HG03159 (cell line): ENCODE results near the gene TMEM242.

ENCODE experiments used
- ATAC-seq: cut with Tn5 transposase; IDR thresholded peaks from one replicate; pipeline ENCODE4 v1.9.1; 2021; ENCODE audit warnings: mild to moderate bottlenecking, moderate library complexity; ENCODE audit not compliant: unreplicated experiment

The TMEM242 gene

GRCh38 chr6:157255079-157255478 is 68.2 kb downstream of the TMEM242 start:
- no peak for ATAC-seq

DNA sequence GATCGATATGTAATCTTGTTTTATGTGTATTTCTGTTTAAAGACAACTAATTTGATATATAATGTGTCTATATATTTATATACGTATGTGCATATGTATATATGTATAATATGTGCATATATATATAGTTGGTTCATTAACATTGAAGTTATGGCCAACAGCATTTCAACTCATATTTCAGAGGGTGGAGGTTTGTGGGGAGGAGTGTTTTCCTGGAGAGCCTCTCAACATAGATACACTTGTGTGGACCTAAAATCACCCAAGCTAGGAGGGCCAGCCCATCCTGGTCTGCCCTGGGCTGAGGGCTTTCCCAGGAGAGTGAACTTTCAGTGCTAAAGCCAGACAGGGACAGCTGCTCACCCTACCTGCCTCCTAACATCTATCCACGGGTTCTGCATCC is 68.8 kb downstream of the TMEM242 start:
- ATAC-seq: no peak

GRCh38 chr6:157253699-157254098 is 69.6 kb downstream of the TMEM242 start:
- no peak for ATAC-seq

- ATAC-seq: no peak
These were observed 70.3 kb downstream of the TMEM242 start for GRCh38 chr6:157253017-157253416.

- no peak for ATAC-seq
These were observed 71.6 kb downstream of the TMEM242 start for GRCh38 chr6:157251586-157252247.

DNA sequence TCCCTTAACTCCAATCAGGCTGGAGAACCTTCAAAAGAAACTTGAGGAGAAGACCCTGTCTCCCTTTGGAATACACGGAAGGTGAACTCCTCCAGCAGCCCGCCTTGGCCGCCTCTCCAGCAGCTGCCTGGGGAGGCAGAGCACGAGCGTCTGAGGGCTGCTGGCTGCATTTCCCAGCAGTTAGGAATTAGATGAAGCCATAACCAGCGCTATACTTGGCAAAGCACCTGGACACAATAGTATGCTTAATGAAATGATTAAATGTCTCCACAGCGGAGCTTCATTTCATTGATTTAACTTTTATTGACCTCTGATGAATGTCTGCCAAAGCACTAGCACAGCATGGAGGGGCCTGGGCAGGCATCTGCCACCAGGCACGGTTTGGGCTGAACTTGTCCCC is 73.5 kb downstream of the TMEM242 start:
- no peak for ATAC-seq

DNA sequence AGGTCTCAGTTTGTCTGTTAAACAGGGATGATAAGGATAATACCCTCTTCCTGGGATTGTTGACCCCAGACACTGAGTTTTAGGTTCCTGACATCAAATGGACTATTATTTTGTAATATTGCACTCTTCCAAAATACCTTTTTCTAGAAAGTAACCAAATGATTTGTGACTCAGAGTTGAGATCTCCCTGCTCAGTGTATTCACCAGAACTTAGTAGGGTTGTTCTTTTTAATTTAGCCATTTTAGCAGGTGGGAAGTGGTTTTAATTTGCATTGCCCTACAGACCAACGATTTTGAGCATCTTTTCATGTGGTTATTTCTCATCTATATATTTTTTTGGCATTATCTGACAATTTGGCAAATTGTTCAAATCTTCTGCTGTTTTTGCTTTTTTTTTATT is 75.1 kb downstream of the TMEM242 start:
- ATAC-seq: no peak

DNA sequence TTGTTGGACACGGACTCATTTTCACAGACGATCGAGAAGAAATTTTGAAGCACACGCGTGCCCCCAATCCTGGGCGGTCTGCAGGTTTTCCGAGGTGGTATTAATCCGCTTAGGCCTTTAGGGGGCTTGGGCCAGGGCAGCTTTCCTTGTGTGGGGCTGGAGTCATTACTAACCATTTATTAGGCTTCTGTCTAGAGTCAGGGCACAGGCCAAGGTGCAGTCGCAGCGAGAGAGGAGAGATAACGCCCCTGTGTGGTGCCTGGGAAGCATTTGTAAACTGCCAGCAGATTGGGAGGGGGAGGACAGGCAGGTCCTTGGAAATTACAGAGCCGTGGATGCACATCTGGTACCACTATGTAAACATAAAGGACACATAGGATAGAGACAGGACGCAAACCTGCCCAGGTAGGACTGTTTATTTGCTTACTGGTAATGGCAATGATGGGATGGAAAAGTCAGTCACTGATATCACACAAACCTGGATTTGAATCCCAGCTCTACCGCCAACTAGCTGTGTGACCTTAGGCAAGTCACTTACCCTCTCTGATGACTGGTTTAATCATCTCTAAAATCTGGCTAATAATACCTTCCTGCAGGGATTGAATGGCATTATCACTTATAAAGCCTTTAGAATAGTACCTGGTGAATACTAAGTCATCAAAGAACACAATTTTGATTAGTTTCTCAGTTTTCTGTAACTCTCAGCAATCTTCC is 76.4 kb downstream of the TMEM242 start:
- ATAC-seq: no peak

DNA sequence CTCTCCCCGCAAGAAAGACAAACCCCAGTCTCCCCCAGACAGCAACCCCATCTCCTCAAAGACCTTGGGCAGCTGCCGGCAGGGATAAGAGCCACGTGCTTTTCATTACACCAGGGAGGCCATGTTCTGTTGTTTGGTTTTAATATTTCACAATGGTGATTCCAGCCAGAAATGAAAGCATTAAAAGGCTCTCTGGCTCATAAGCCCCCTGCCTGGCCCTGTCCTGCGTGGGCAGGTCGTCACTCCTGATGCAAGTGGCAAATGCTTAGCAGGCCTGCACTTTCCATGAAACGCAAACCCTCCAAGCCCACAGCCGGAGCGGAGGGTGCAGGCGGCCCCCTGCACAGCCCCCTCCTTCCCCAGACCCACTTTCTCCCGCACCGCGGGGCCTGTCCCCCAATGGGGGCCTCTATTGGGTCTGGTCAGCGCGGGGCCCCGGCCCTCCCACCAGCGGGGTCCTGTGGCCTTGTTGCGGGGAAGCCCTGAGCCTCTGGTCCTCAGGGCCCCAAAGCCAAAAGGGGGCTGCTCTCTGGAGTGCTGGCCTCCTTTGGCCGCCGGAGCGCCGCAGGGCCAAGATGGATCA is 77.2 kb downstream of the TMEM242 start:
- no peak for ATAC-seq

GRCh38 chr6:157245436-157245835 is 77.9 kb downstream of the TMEM242 start:
- no peak for ATAC-seq

- ATAC-seq: no peak
These were observed 78.5 kb downstream of the TMEM242 start for GRCh38 chr6:157244780-157245179.

DNA sequence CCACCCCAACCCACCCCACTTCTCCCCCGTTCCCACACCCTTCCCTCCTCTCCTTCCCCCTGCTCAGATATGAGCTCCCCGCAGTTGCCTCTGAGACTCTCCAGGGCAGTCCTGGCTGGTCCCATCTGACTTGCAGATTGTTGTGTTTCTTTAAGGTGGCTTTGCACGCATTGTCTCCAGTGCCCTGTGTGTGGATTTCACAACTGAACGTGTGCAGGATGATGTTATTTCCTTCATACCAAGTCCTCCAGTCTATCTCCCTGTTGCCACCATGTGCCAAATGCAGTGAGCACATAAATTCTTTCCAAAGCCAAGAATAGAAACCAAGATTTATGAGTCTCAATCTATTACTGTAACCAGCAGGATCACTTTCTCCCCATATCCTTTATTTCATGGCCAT is 79.1 kb downstream of the TMEM242 start:
- no peak for ATAC-seq

DNA sequence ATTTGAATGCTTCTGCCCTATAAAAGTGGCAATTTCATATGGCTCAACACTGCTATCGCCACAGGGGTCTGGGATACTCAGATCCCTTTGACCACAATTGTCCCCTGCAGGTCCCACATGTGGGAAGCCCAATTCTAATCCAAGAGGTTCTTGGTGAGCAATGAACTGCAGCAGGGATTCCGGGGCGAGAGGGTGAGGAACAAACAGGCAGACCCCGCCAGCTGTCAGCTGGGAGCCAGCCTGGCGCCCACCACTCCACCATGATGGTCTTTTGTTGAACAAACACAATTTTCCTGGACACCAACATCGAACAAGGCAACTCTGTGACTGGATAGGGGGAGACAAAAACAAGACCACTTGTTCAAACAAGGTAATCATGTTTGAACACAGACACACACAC is 80.5 kb downstream of the TMEM242 start:
- no peak for ATAC-seq

DNA sequence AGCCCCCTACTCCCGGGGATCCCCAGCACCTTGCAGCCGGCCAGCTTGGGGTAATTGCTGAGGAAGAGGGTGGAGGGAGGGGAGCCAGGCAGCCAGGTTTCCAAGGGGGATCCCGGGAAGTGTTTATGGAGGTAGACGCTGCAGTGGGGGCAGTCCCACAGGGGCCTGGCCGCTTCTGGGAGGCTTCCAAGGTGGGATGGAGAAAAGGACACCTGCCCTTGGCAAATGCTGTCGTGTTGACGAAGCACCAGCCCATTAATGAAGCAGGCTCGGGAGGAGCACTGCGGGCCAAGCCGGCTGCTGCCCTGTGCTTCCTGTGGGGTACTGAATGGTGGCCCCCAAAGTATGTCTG is 82.4 kb downstream of the TMEM242 start:
- no peak for ATAC-seq

DNA sequence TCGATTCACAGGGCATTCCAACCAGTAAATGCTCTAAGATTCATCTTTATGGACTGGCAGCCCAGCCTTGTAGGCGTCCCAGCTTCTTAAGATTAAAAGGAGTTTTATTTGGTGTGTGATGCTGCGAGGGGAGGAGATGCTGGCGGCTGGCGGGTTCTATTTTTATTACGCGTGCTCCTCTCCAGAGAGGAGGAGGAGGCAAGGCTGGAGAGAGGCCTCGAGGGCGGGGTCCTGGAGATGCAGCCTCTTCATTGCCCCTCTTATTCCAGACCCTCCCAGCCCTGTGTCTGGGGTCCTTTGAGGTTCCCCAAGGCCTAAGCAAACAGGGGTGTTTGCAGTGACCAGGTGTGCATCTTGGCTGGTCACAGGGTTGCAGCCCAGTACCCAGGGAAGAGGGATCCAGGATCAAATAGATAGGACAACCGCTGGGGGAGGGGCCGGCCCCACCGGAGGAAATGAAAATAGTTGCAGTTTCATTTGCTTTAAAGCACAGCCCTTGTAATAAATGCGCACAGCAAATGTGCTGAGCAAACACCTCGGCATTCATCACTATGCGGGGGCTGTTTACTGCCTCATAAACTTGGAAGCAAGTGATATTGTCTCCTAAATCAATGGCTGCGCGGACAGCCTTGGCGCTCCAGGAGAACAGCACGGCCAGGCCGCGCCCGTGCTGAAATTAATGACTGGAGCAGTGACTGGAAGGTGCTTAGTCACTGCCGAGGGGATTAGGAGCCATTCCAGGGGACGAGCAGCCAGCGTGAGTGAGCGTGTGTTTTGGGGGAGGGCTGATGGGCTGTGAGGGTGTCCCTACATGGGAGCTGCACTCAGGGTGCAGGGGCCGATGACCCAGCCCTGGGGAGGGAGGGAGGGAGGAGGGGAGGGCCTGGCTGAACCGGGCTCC is 83.0 kb downstream of the TMEM242 start:
- no peak for ATAC-seq

DNA sequence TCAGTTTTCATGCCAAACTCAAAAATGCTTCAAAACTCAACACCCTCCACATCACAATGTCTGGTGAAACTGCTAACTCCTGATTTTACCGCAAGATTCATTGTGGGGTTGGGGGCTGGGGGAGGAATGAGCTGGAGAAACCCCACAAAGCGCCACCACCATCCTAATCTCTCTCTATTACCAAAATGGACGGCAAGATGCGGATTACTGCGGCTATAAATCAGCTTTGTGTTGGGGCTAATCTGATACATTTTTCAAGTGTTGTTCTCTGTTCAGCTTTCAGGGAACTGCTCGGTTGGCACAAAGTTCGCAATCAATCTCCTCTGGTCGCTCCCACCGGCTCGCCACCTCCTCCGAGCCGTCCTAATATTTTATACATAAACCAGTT is 83.7 kb downstream of the TMEM242 start:
- ATAC-seq: no peak
